Stimulated activated CD4-positive, alpha-beta T cell treated with anti-CD3 and anti-CD28 coated beads, Interleukin-2, amount 100 ng/mL, for 24 hours (primary cell): ENCODE measurements around the gene AKT1.

Experiments
- DNase-seq, 2 donors: peaks; one replicate each; pipeline ENCODE4 v3.0.0-alpha.2; 2020

Gene AKT1

DNA sequence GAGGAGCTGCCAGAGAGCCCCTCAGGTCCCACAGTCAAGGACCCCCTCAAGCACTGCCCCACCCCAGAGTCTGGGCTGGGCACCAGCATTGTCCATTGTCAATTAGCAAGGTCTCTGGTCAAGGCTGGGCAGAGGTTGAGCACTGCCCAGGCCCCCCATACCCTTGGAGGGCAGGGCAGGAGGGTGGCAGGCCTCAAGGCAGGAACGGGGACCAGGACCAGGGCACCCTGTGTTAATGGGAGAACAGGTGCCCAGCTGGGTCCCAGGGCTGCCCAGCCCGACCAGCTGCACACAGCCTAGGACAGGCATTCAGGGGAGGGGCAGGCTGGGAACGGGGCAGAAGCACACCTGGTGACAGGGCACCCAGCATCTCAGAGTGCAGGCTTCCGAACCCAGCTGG, 24.2 kb downstream of the AKT1 start:
- no peak for DNase-seq

DNA sequence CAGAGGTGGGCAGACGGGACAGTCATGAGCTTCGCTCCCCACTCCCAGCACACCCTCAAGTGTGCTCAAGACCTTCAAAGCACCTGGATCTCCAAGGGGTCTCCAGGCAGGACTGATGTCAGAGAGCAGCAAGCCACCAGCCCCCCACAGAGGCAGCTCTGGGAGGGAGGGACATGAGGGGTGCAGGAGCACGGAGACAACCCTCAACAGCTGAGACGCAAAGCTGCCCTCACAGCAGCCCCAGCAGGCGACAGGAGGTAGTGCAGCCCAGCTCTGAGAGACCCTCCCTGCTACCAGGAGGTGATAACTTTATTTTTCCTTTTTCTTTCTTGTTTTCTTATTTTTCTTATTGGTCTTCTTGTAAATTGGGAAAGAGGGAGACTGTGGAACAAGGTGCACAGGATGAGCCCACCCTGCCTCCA, 24.7 kb downstream of the AKT1 start:
- peak in 1 of 2 donors; percentile 32 for DNase-seq

DNA sequence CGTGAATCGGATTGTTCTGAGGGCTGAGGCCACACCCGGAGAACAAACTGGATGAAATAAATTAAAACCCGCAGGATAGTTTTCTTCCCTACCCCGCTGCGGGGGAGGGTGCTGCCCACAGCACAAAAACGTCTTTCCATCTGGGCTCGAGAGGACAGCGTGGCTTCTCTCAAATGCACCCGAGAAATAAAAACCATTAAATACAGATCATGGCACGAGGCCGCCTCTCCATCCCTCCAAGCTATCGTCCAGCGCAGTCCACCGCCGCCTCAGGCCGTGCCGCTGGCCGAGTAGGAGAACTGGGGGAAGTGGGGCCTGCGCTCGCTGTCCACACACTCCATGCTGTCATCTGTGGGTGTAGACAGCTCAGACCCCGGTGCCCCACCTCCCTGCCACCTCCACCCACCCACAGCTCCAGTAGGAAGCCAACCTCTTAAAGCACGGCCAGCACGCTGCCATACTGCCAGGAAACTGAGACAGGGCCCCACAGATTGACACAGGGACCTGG, 25.4 kb downstream of the AKT1 start:
- no peak for DNase-seq

DNA sequence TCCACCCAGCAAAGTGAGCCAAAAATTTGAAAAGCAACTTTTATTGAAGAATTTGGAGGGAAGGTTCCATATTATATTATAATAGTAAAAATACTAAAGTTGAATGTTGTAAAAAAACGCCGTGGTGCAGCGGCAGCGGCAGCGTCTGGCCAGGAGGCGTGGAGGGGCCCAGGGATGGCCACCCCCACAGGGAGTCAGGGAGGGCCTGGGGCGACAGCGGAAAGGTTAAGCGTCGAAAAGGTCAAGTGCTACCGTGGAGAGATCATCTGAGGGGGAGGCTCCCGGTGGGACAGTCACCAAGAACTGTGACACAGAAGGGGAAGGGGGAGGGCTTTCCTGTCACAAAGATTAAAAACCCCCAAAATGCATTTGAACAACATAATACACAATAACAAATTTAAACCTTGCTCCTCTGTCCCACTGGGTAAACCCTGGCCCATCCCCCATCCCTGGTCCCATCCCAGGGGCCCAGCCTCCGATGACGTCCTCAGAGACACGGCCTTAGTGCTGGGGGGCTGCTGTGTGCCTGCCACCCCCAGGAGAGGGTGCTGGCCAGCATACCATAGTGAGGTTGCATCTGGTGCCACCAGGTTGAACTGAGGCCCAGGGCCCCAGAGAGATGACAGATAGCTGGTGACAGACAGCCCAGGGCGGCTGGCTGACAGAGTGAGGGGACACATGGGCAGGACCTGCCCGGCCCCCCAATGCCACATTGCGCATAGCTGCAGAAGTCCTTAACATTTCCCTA, 26.1 kb downstream of the AKT1 start:
- DNase-seq = no peak

DNA sequence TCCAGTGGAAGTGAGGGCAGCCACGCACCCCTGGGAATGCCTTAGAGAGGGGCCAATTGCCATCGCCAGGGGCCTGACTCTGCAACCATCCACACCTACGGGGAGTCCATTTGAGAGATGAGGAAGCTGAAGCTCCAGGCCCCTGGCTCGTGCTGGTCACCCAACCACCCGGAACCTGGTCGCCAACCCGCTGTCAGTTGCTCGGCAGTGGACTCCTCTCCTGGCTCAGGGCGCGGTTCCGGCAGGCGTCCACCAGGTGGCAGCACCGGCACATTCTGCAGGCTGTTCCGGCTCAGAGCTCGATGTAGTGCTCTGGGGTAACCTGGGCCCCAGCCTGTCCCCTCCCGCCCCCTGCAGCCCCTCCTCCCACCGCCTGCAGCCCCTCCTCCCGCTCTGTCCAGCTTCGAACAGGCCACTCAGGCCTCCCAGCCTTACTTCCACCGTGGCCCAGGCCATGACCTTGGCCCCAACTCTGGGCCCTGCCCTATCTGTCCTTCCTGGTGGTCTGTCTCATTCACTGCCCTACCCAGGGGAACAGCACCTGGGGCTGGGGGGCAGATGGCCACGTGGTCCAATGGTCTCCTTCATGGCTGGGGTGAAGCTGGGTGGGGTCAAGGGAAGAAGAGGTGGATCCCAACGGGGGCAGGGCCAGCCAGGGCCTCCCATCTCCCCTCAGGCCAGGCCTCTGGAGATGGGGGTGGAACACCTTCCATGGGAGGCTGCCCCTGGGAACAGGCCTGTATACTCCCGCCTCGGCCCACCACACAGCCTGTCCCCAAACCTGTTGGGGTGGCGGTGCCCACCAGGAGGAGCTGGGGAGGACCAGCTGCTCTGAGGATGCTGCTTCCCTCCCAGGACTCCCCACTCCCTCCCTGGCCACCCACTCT, 26.9 kb downstream of the AKT1 start:
- DNase-seq = peak; percentile 96

DNA sequence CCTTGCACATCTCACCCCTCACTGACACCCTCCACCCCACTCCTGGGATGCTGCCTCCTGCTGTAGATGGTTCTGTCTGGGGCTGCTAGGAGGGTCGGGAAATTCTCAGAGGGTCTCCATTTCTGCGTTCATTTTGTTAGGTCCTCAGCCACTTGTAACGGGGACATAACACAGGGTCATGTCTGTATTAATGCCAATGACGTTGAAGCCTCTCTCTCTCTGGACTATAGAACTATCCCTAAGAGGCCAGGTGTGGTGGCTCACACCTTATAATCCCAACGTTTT, 28.0 kb downstream of the AKT1 start:
- no peak for DNase-seq

DNA sequence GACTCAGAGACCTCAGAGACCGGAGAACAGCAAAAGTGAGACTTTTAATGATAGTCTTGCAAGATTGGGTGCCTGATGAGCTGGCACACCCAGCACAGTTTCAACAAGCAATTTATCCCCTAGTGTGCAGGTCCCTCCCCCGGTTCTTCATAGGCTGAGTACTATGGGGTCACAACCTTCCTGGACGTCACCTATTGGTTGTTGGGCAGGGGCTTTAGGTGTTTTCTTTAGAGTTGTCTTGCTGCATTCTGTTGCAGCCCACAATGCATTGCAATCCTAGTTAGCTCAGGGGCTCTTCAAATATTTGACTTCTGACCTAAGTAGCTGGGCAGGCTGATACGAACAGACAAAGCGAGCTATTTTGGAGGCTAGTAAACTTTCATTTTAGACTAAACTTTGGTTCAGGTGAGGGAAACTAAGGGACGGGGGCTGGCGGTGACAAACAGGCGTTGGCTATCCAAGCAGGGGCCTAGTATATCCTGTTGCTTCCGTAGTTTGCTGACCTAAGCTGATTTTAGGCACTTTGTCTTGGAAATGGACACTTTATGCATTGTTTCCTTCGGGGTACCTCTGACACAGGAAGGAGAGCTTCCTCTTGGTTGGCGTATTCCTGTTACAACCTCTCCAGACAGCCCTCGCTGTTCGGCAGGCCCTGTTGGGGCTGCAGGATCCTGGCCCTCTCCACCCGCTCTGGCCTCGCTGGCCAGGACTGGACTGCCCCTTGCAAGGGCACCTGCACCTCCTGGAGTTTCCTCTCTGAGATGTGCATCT, 28.5 kb downstream of the AKT1 start:
- no peak for DNase-seq

DNA sequence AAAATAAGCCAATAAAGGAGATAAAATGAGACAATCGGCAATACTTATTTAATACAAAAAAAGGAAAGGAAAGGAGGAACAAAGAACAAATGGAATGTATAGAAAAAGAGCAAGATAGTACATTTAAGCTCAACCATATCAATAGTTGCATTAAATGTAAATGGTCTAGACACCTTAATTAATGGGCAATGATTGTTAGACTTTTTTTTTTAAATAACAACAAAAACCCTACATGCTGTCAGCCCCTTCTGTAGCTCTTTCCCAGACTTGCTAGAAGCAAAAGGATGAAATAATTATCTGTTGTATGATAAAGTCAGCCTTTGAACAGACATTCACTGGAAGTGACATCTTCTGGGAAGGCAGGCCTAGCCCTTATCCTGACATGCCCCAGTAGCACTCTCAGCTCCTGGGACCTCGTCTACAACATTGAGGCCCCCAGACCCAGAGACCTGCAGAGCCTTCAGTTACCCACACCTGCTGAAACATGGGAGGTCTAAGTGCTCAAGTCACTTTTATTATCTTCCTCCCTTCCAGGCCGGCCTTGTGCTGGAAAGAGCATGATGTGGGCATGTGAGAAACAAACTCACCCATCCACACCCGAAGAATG, 29.2 kb downstream of the AKT1 start:
- no peak for DNase-seq

DNA sequence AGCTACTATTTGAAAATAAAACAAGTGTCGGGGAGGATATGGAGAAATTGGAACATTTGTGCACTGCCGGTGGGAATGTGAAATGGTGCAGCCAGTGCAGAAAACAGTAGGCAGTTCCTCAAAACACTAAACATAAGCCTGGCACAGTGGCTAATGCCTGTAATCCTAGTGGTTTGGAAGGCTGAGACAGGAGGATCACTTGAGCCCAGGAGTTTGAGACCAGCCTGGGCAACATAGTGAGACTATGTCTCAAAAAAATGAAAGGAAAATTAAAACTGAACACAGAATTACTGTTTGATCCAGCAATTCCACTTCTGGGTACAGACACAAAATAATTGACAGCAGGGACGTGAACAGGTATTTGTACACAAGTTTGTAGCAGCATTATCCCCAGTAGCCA, 30.0 kb downstream of the AKT1 start:
- DNase-seq = no peak

DNA sequence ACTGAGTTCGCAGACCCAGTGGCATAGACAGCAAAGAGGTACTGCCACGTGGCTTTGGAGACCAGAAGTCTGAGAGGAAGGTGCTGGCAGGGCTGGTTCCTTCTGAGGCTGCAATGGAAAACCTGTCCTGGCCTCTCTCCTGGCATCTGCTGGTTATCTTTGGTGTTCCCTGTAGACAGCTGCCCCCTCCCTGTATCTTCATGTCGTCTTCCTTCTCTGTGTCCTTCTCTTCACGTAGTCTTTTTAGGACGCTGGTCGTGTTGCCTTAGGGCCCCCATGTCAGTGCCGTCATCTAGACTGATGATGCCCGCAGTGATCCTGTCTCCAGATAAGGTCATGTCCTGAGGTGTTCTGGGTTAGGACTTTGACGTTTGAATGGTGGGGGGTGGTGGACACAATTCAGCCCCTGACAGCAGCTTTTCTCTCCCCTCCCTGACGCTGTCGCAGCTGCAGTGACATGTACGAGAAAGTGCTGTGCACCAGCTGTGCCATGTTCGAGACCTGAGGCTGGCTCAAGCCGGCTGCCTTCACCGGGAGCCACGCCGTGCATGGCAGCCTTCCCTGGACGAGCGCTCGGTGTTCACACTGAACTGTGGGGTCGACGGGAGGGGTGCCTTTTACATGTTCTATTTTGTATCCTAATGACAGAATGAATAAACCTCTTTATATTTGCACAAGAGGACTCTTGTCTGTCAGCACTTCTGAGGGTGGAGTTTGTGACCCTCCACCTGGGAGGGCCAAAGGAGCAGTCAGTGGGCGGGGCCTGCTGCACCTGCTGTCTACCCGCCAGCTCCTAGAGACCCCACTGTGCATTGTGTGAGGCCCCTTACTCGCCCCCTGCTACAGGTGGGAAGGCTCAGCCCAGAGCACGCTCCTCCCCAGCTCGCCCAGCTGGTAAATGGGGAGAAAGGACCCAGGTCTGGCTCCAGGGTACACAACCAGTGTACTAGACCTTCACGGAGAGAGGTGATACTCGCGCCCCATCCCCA, 36.3 kb downstream of the AKT1 start:
- DNase-seq = no peak

DNA sequence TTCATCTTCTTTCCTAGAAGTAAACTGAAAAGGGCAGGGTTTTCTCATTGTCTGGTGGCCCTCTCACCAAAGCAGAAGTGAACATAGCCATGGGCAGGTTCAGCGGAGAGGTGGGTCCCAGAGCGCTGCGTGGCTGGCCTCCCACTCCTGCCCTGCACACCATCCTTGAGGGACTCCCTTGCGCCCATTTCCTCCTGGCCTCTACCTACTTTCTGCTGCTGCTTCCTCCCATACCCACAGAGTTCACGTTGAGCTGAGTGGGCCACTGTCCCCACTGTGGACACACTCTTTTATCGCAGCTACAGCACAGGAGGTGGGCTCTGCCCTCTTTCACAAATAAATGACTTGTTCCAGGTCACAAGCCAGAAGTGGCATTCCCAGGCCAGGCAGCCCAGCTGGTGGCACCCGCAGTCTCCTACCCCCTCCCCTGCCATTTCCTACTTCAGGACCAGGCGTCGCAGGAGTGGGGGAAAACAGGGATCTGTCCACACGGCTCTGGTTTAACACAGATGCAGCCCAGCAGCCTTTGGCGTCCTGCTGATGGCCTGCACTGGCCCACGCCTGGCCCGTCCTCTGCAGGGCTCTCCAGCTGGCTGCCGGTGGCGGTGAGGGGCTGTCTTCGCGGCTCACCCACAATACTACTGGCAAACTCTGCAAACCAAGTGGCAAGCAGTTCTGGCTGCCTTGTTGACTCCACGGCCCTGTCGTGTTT, 37.7 kb downstream of the AKT1 start:
- no peak for DNase-seq

DNA sequence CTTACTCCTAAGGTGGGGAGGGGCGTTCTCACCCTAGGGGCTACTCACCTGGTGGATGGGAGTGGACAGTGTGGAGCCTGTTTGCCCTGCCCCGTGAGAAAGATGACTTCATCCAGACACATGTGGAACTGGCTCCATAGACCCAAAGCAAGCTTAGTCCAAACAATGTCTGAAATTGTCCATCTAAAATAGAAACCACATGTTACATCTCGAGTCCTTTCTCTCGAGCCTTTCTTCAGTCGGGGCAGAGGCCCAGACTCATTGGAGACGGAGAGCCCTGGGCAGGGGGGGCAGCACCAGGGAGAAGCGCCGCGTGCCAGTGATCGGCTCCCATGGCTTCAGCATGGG, 38.3 kb downstream of the AKT1 start:
- DNase-seq = no peak

DNA sequence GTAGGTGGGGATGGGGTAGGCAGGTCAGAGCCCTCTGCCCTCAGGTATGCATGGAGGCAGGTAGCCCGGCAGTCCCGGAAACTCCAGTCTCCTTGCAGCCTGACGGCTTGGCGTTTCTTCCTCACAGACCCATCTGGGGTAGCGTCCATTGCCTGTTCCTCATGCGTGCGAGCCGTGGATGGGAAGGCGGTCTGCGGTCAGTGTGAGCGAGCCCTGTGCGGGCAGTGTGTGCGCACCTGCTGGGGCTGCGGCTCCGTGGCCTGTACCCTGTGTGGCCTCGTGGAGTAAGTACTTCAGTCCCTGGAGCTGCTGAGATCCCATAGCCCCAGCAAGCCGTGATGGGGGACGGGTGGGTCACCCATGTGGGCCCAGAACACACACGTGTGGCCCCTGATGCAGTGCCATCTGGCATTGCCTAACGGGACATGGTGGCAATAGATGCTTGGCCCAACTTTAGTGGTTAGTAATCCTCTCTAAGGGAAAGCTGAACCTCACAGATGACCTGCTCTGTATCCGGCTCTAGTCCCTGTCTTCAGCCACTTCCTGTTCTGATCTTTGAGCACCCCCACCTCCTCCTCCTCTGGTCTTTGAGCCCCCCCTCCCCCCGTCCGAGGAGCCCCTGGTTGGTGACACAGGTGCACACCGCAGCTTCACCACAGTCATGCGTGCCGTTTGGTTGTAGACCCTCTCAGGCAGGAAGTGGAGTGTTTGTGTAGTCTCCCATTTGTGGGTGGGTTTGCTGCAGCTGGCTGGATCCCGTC, 38.9 kb downstream of the AKT1 start:
- no peak for DNase-seq

DNA sequence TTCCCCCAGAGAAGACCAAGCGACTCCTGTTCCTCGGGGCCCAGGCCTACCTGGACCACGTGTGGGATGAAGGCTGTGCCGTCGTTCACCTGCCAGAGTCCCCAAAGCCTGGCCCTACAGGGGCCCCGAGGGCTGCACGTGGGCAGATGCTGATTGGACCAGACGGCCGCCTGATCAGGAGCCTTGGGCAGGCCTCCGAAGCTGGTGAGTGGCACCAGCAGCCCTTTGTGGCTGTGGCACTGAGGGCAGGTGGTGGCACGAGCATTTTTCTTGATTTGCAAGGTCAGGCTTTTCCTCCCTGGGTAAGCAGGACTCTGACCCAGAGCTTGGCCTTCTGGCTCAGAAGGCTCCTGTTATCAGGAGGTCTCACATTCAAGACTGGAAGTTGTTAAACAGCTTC, 39.9 kb downstream of the AKT1 start:
- DNase-seq = no peak

DNA sequence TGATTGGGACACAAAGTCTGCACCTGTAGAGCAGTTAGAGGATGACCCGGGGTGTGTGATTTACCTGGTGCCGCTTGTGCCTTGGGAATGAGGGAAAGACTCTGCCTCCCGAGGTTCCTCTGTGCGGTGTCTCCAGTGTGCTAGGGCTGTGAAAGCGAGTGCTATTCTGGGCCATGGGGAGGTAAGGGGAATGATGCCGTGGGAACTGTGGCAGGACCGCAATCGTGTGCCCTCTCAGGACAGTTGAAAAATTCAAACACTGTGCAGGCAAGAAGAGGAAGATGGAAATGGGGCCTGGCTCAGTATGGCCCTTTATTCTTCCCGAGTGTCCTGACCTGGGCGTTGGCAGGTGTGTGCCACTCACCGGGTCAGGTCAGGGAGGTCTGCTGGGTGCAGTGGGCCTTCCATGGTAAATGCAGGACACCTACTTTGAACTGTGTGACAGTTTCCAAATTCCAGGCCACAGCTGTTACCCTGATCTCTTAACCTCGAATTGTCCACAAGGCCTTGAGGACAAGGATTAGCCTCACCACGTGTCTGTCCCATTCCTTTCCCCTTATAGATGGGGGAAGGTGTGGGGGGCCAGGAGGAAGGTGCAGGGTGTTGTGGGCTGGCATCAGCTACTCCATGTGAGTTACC, 41.2 kb downstream of the AKT1 start:
- DNase-seq = no peak

DNA sequence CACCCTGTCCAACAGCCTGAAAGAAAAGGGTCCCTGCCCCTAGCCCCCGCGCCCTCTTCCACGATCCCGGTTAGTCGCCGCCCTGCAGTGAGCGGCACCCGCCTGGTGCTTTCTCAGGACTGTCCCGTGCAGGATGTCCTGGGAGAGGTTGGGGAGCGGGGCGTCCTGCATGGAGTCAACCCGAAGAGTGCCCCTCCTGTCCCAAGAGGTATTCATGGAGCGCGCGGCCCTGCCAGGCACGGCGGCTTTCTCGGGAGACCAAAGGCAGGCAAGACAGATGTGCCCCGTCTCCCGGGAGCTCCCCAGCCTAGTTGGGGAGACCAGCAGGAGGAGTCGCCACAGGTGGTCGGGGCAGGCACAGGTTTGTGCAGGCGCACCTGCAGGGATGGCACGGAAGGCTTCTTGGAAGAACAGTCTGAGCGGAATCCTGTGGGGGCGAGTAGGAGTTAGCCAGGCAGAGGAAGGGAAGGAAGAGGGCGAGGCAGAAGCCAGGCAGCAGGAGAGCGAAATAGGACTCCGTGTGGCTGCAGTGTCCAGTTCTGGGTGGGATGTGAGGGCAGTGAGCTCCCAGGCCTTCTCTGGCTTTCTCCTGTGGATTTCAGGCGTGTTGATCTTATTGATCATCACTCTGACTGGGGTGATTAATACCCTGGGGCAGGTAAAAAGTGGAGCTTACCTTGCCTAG, 41.9 kb downstream of the AKT1 start:
- no peak for DNase-seq

DNA sequence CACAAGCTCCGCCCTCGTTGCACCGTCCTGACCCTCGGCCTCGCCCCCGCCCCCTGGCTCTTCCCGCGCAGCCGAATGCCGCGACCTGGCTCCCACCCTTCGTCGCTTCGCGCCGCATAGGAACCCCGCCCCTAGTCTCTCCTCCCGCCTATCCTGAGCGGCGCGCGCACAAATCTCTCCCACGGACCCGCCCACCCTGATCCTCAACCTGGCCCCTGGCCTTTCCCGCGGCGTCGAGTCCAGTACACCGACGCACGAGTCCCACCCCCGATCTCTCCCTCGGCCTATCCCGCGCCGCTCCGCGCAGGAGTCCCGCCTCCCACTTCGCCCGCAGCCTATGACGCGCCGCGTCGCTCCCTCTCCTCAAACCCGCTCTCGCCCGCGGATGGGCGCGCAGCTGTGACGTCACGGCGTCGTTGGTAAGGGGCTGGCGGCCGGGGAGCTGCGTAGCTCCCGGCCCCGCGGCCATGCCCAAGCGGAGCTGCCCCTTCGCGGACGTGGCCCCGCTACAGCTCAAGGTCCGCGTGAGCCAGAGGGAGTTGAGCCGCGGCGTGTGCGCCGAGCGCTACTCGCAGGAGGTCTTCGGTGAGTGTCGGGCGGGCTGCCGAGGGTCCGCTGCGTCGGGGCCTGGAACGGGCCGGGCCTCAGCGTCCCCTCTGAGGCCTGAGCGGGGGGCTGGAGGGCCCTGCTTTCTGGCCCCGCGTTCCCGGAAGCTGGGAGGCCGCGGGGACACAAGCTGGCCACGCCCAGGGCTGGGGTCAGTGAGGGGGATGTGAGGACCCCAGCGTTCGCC, 42.6 kb downstream of the AKT1 start, which contains the start of gene SIVA1:
Gene SIVA1 (plus strand): TSS at position 413 of the 793 bp plus-strand sequence. CDS start 55 bp downstream, at position 468.
- DNase-seq = peak; percentile 99 to 100

DNA sequence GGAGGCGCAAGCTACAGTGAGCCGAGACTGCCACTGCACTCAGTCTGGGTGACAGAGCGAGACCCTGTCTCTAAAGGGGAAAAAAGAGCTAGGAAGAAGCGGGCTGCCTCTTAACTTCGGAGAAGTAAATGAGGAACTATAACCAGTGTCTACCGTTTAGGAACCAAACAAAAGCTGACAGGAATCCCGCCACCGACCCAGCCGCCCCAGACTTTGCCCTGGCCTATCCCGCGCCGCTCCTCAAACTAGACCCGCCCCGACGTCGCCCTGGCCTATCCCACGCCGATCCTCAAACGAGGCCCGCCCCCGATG, 43.2 kb downstream of the AKT1 start:
- DNase-seq = no peak
